PFSK-1 (cell line): ENCODE measurements around the gene ATAD2B.

ENCODE experiments used
- FOXP2 ChIP-seq: optimal IDR thresholded peaks from 2 replicates; pipeline ENCODE3; 2011; ENCODE audit warnings: borderline replicate concordance, control low read depth, inconsistent platforms; ENCODE audit not compliant: insufficient read depth; ENCODE audit errors: extremely low read length, extremely low read depth
- POLR2AphosphoS5 ChIP-seq: IDR thresholded peaks from 2 replicates; pipeline ENCODE4 v1.6.1; 2012; ENCODE audit warnings: low read depth, mild to moderate bottlenecking, control low read depth, low read length, moderate library complexity
- SIN3A ChIP-seq: IDR thresholded peaks from 2 replicates; pipeline ENCODE4 v1.6.1; 2012; ENCODE audit warnings: mild to moderate bottlenecking, low read length, moderate library complexity, borderline replicate concordance; ENCODE audit not compliant: insufficient read depth
- TAF1 ChIP-seq: IDR thresholded peaks from 2 replicates; pipeline ENCODE4 v1.6.1; 2012; ENCODE audit warnings: low read length, control low read depth, borderline replicate concordance; ENCODE audit not compliant: insufficient read depth
- TF ChIP-seq, protein P1 (sequence below), 2 experiments: IDR thresholded peaks; 2 replicates each; pipeline versions ENCODE4 v1.6.1 to v1.8.0; 2011 to 2012; ENCODE audit warnings: low read depth in 2 of 2, low read length in 2 of 2, control low read depth in 1 of 2, inconsistent platforms in 1 of 2, mild to moderate bottlenecking in 1 of 2, moderate library complexity in 1 of 2; ENCODE audit not compliant: insufficient read depth in 1 of 2

ATAD2B gene

GRCh38 chr2:23835423-23835822 lies 91.5 kb downstream of the ATAD2B start:
- TF ChIP-seq, protein P1, sequence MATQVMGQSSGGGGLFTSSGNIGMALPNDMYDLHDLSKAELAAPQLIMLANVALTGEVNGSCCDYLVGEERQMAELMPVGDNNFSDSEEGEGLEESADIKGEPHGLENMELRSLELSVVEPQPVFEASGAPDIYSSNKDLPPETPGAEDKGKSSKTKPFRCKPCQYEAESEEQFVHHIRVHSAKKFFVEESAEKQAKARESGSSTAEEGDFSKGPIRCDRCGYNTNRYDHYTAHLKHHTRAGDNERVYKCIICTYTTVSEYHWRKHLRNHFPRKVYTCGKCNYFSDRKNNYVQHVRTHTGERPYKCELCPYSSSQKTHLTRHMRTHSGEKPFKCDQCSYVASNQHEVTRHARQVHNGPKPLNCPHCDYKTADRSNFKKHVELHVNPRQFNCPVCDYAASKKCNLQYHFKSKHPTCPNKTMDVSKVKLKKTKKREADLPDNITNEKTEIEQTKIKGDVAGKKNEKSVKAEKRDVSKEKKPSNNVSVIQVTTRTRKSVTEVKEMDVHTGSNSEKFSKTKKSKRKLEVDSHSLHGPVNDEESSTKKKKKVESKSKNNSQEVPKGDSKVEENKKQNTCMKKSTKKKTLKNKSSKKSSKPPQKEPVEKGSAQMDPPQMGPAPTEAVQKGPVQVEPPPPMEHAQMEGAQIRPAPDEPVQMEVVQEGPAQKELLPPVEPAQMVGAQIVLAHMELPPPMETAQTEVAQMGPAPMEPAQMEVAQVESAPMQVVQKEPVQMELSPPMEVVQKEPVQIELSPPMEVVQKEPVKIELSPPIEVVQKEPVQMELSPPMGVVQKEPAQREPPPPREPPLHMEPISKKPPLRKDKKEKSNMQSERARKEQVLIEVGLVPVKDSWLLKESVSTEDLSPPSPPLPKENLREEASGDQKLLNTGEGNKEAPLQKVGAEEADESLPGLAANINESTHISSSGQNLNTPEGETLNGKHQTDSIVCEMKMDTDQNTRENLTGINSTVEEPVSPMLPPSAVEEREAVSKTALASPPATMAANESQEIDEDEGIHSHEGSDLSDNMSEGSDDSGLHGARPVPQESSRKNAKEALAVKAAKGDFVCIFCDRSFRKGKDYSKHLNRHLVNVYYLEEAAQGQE (IDR thresholded peaks at IDR 0.05; ENCODE audit: insufficient read depth in 1 of 2, low read depth in 2 of 2, low read length in 2 of 2), result no peak
- TF ChIP-seq SIN3A, result no peak

DNA sequence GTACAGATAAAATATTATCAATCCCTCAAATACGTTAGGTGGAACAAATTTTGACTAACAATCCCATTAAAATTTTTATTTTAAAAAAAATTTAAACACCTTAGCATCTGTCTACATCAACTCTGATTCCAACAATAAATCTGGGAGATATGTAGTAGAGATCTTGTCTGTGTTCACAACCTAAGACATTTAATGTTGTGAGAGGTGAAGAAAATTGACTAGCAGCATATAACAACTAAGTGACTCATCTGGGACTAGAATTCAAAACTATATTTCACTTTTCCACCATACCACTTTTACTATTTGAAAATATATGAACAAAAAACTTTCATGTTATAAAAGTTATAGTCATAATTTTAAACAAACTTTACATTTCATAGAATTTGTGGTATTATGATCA lies 97.9 kb downstream of the ATAD2B start:
- TF ChIP-seq TAF1 (no peak), POLR2AphosphoS5 (no peak), SIN3A (no peak), FOXP2 (no peak)
- TF ChIP-seq, protein P1 (IDR thresholded peaks at IDR 0.05; ENCODE audit: insufficient read depth in 1 of 2, low read depth in 2 of 2, low read length in 2 of 2), result no peak

DNA sequence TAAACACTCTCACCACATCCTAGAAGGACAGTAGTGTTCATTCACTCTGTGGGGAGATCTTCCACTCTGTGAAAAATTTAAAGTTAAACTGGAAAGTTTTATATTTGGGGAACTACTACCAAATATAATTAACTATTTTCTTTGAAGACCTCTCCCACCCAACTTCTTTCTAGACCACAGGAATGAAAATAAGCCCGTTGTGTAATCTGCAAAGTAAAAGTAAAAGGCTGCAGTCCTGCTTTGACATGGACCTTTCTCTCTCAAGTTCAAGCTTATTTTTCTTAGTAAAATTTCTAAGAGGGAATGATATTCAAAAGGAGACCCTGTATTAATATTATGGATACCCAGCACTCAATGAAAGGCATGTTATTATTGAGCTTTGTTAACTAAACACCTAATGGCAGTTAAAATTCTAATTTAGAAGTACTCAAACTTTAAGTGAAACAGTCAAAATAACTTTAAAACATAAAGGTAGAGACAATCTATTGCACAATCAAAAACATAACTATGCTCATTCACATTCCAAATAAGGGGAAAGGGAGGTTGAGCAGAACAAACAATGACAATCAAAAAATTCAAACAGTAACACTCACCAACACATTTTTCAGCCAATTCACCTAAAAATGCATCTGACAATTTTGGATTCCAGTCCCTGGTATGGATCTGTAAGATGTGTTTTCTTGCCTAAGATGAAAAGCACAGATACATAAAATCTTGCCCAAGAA lies 98.5 kb downstream of the ATAD2B start:
- TF ChIP-seq FOXP2, result no peak
- no peak for TF ChIP-seq SIN3A
- no peak for TF ChIP-seq POLR2AphosphoS5
- TF ChIP-seq, protein P1 (IDR thresholded peaks at IDR 0.05; ENCODE audit: insufficient read depth in 1 of 2, low read depth in 2 of 2, low read length in 2 of 2), result no peak
- no peak for TF ChIP-seq TAF1

DNA sequence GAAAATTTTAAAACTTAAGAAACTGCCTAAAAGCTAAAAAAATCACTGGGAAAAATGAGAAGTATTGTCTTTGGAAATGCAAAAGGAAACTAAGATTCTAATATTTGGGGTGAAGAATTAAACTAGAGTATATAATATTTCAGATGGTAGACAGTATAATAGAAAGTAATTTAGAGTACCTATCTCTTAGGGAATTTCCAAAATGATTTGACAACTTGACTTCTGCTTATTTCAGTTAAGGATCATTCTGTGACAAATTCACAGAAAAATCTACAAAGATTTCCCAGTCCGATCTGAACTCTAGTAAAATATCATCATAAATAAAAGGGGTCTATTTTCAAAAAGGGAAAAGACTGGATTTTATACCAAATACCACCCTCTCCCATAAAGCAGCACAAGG lies 99.6 kb downstream of the ATAD2B start:
- no peak for TF ChIP-seq POLR2AphosphoS5
- no peak for TF ChIP-seq FOXP2
- no peak for TF ChIP-seq SIN3A
- no peak for TF ChIP-seq TAF1
- TF ChIP-seq, protein P1 (IDR thresholded peaks at IDR 0.05; ENCODE audit: insufficient read depth in 1 of 2, low read depth in 2 of 2, low read length in 2 of 2), result no peak

DNA sequence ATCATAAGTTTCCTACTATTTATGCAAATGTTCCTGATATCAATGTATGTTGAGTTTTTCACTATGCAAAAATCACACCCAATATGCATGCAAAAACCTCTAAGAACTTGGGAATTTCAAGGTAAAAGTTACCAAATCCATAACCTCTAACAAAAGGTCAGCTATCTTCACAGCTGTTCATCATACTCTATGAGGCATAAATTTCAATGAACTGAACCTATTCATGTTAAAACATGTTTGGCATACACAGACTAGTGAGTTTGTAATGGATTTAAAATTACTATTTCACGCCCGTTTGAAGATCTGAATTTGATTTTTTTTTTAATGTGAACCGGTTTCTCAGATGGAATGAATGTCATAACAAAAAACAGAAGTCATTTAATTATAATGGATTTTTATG lies 100.2 kb downstream of the ATAD2B start:
- TF ChIP-seq SIN3A (no peak), FOXP2 (no peak), POLR2AphosphoS5 (no peak)
- TF ChIP-seq, protein P1 (IDR thresholded peaks at IDR 0.05; ENCODE audit: insufficient read depth in 1 of 2, low read depth in 2 of 2, low read length in 2 of 2), result no peak
